ENCODE data around the gene BTG2. TPM values are rescaled to one million over a fixed set of nuclear protein-coding genes. Genes with fewer than 3 reads are reported as not detected.

The BTG2 gene
- total RNA-seq, 1 donor, result 14.5 TPM

GRCh38 chr1:203284411-203285123 is 20.8 kb upstream of the BTG2 start:
- Histone ChIP-seq H3K27me3 (ENCODE audit: insufficient read depth, low read length) (peaks cover 29% of the 10 kb centered on the region), H3K4me1 (ENCODE audit: insufficient read depth, low read length) (no peaks in the 10 kb centered on the region), H3K4me3 (ENCODE audit: insufficient read depth, low read length) (no peak overlapping the region), H3K9me3 (ENCODE audit: low read depth, low read length) (no peaks in the 10 kb centered on the region), H3K4me2 (ENCODE audit: insufficient read depth, low read length) (no peak overlapping the region), H4K20me1 (ENCODE audit: insufficient read depth, low read length) (no peaks in the 10 kb centered on the region), H3K27ac (ENCODE audit: low read depth, low read length) (no peak overlapping the region), H2AFZ (ENCODE audit: low read length) (no peak overlapping the region), H3K79me2 (ENCODE audit: insufficient read depth, low read length) (no peaks in the 10 kb centered on the region), H3K36me3 (ENCODE audit: insufficient read depth, low read length) (no peaks in the 10 kb centered on the region)
- DNase-seq (ENCODE audit: insufficient read length, low spot score, missing footprints), result no peak
- no peak for TF ChIP-seq CTCF (IDR thresholded peaks at IDR 0.05; ENCODE audit: extremely low read depth, low read depth, low read length)

GRCh38 chr1:203286161-203286984 is 18.9 kb upstream of the BTG2 start:
- H2AFZ ChIP-seq (ENCODE audit: low read length), result no peak overlapping the region
- no peak overlapping the region for H3K4me3 ChIP-seq (ENCODE audit: insufficient read depth, low read length)
- peaks cover 3% of the 10 kb centered on the region for H3K4me1 ChIP-seq (ENCODE audit: insufficient read depth, low read length)
- H3K27me3 ChIP-seq (ENCODE audit: insufficient read depth, low read length), result peaks cover 29% of the 10 kb centered on the region
- no peak for DNase-seq (ENCODE audit: insufficient read length, low spot score, missing footprints)
- no peaks in the 10 kb centered on the region for H3K36me3 ChIP-seq (ENCODE audit: insufficient read depth, low read length)
- no peak overlapping the region for H3K27ac ChIP-seq (ENCODE audit: low read depth, low read length)
- no peak overlapping the region for H3K4me2 ChIP-seq (ENCODE audit: insufficient read depth, low read length)
- TF ChIP-seq CTCF (IDR thresholded peaks at IDR 0.05; ENCODE audit: extremely low read depth, low read depth, low read length), result no peak
- no peaks in the 10 kb centered on the region for H3K9me3 ChIP-seq (ENCODE audit: low read depth, low read length)
- no peaks in the 10 kb centered on the region for H3K79me2 ChIP-seq (ENCODE audit: insufficient read depth, low read length)
- H4K20me1 ChIP-seq (ENCODE audit: insufficient read depth, low read length), result no peaks in the 10 kb centered on the region

- no peak overlapping the region for H3K4me2 ChIP-seq (ENCODE audit: insufficient read depth, low read length)
- peaks cover 3% of the 10 kb centered on the region for H3K4me1 ChIP-seq (ENCODE audit: insufficient read depth, low read length)
- H2AFZ ChIP-seq (ENCODE audit: low read length), result no peak overlapping the region
- H4K20me1 ChIP-seq (ENCODE audit: insufficient read depth, low read length), result no peaks in the 10 kb centered on the region
- DNase-seq (ENCODE audit: insufficient read length, low spot score, missing footprints), result no peak
- no peak overlapping the region for H3K4me3 ChIP-seq (ENCODE audit: insufficient read depth, low read length)
- H3K27ac ChIP-seq (ENCODE audit: low read depth, low read length), result no peak overlapping the region
- peaks cover 27% of the 10 kb centered on the region for H3K27me3 ChIP-seq (ENCODE audit: insufficient read depth, low read length)
- no peaks in the 10 kb centered on the region for H3K9me3 ChIP-seq (ENCODE audit: low read depth, low read length)
- H3K36me3 ChIP-seq (ENCODE audit: insufficient read depth, low read length), result no peaks in the 10 kb centered on the region
- no peaks in the 10 kb centered on the region for H3K79me2 ChIP-seq (ENCODE audit: insufficient read depth, low read length)
- TF ChIP-seq CTCF (IDR thresholded peaks at IDR 0.05; ENCODE audit: extremely low read depth, low read depth, low read length), result no peak
Measured at GRCh38 chr1:203287109-203287893, 18.0 kb upstream of the BTG2 start.

Measured in osteoblast (primary cell).